ENCODE data around the gene C10orf67. TPM values are rescaled to one million over a fixed set of nuclear protein-coding genes. Genes with fewer than 3 reads are reported as not detected.
"Not testable (repeated sequence)": the region's sequence is repeated elsewhere in the genome, so short reads cannot be mapped to it uniquely, and the experiment has no call there.

Gene C10orf67
- total RNA-seq, 1 donor from 2014 or later, result not detected

- DNase-seq (ENCODE audit: extremely low read depth, low read depth, low spot score), result no peak
Measured at GRCh38 chr10:23281044-23281433, 63.6 kb downstream of the C10orf67 start.

GRCh38 chr10:23280419-23281043 lies 64.1 kb downstream of the C10orf67 start:
- no peak for DNase-seq (ENCODE audit: extremely low read depth, low read depth, low spot score)

- DNase-seq (ENCODE audit: extremely low read depth, low read depth, low spot score), result no peak
Measured at GRCh38 chr10:23275355-23275754, 69.2 kb downstream of the C10orf67 start.

GRCh38 chr10:23274179-23274578 lies 70.4 kb downstream of the C10orf67 start:
- not testable (repeated sequence) for DNase-seq (ENCODE audit: extremely low read depth, low read depth, low spot score)

GRCh38 chr10:23270531-23270930 lies 74.1 kb downstream of the C10orf67 start:
- DNase-seq (ENCODE audit: extremely low read depth, low read depth, low spot score), result no peak

GRCh38 chr10:23263441-23264164 lies 81.0 kb downstream of the C10orf67 start:
- no peak for DNase-seq (ENCODE audit: extremely low read depth, low read depth, low spot score)

GRCh38 chr10:23262928-23263327 lies 81.7 kb downstream of the C10orf67 start:
- DNase-seq (ENCODE audit: extremely low read depth, low read depth, low spot score), result no peak

- no peak for DNase-seq (ENCODE audit: extremely low read depth, low read depth, low spot score)
Measured at GRCh38 chr10:23258516-23258915, 86.1 kb downstream of the C10orf67 start.

GRCh38 chr10:23253780-23254179 lies 90.8 kb downstream of the C10orf67 start:
- DNase-seq (ENCODE audit: extremely low read depth, low read depth, low spot score), result no peak

GRCh38 chr10:23252859-23253258 lies 91.7 kb downstream of the C10orf67 start:
- not testable (repeated sequence) for DNase-seq (ENCODE audit: extremely low read depth, low read depth, low spot score)

- DNase-seq (ENCODE audit: extremely low read depth, low read depth, low spot score), result not testable (repeated sequence)
Measured at GRCh38 chr10:23241779-23242178, 102.8 kb downstream of the C10orf67 start.

GRCh38 chr10:23238015-23238414 lies 106.6 kb downstream of the C10orf67 start:
- no peak for DNase-seq (ENCODE audit: extremely low read depth, low read depth, low spot score)

- no peak for DNase-seq (ENCODE audit: extremely low read depth, low read depth, low spot score)
Measured at GRCh38 chr10:23230582-23230981, 114.0 kb downstream of the C10orf67 start.

- DNase-seq (ENCODE audit: extremely low read depth, low read depth, low spot score), result no peak
Measured at GRCh38 chr10:23217471-23217870, 127.1 kb downstream of the C10orf67 start.

- DNase-seq (ENCODE audit: extremely low read depth, low read depth, low spot score), result no peak
Measured at GRCh38 chr10:23205972-23206642, 138.5 kb downstream of the C10orf67 start.

GRCh38 chr10:23204773-23205172 lies 139.8 kb downstream of the C10orf67 start:
- DNase-seq (ENCODE audit: extremely low read depth, low read depth, low spot score), result no peak

- no peak for DNase-seq (ENCODE audit: extremely low read depth, low read depth, low spot score)
Measured at GRCh38 chr10:23203369-23204325, 140.9 kb downstream of the C10orf67 start.

- DNase-seq (ENCODE audit: extremely low read depth, low read depth, low spot score), result no peak
Measured at GRCh38 chr10:23202779-23203178, 141.8 kb downstream of the C10orf67 start.

GRCh38 chr10:23201837-23202236 lies 142.8 kb downstream of the C10orf67 start:
- DNase-seq (ENCODE audit: extremely low read depth, low read depth, low spot score), result no peak

- DNase-seq (ENCODE audit: extremely low read depth, low read depth, low spot score), result no peak
Measured at GRCh38 chr10:23200997-23201652, 143.5 kb downstream of the C10orf67 start.
